ENCODE measurements around the gene RSRP1.
A peak's percentile ranks its signal among the peaks of the same experiment; 100 is the strongest.

The RSRP1 gene

GRCh38 chr1:25216123-25216522 is 31.1 kb downstream of the RSRP1 start:
- no peak for DNase-seq

DNA sequence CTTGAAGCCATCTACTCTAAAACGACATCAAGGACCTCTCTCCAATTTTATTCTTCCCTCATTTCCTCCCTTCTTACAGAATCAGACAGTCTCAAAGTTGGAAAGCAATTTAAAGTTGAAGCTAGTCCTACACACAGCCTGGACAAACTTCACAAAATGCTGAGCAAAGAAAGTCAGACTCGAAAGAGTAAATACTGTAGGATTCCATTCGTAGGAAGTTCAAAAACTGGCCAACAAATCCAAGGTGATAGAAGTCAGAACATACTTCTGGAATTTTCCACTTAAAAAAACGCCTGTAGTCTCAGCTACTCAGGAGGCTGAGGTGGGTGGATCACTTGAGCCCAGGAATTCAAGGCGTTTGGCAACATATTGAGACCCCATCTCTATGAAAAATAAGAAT is 34.5 kb downstream of the RSRP1 start:
- DNase-seq: no peak

DNA sequence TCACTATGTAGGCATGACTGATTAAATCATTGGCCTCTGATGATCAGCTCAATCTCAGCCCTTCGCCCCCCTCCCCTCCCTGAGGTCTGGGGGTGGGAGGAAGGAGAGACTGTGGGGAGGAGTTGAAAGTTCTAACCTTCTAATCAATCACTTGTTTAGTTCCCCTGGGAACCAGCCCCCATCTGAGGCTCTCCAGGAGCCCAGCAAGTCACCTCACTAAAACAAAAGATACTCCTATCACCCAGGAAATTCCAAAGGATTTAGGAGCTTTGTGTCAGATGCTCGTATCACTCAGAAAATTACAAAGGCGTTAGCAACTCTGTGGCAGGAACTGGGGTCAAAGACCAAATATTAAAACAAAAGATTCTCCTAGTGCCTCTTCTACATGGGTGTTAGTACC is 36.5 kb downstream of the RSRP1 start:
- DNase-seq: no peak

DNA sequence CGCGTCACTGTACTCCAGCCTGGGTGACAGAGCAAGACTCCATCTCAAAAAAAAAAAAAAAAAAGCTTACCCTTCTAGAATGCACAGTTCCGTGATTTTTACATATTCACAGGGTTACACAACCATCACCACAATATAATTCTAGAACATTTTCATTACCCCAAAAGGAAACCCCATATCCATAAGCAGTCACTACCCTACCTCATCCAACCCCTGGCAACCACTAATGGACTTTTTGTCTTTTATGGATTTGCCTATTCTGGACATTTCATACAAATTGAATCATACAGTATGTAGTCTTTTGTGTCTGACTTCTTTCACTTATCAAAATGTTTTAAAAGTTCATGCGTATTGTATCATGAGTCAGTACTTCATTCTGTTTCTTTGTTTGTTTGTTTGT is 37.7 kb downstream of the RSRP1 start:
- no peak for DNase-seq

DNA sequence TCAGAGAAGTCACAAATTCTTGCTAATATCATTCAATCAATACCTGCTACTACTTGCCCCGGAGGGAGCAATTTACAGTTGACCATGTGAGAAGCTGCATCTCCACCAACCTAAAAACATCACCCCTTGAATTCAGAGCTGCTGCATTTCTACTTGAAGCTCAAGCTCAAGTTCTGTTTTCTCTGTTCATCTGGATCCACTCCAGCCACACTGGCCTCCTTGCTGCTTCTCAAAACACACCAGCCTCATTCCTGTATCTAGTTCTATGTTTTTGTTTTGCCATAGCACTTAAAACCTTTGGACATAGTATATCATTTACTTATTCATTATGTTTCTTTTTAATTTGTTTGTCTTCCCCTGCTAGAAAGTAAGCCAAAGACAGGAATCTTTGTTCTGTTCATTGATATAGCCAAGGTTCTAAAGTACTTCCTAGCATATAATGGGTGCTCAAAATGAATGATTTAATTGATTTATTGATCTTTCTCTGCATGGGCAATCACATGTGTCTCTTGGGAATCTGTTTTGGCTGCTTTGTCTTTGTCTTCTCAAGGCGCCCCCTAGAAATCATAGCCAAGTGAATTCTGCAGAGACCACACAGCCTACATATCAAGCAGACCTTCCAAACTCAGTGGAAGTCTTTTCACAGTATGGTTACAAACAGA is 38.6 kb downstream of the RSRP1 start:
- DNase-seq: no peak

DNA sequence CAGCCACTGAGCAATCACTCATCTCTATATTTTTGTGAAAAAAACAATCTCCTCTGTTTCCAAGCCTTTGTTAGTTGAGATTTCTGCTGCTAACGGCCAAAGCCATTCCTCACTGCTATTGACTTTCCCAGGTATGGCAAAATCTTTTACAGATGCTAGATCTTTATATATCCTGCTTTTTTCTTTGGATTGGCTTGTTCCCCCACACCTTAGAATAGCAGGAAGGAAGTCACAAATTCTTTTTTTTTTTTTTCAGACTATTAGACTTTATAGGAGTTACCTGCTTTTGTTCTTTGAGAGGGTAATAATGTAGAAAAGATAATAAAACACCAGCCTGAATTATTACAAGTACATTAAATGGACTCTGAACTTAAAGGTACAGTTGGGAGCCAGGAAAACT is 39.2 kb downstream of the RSRP1 start:
- no peak for DNase-seq

DNA sequence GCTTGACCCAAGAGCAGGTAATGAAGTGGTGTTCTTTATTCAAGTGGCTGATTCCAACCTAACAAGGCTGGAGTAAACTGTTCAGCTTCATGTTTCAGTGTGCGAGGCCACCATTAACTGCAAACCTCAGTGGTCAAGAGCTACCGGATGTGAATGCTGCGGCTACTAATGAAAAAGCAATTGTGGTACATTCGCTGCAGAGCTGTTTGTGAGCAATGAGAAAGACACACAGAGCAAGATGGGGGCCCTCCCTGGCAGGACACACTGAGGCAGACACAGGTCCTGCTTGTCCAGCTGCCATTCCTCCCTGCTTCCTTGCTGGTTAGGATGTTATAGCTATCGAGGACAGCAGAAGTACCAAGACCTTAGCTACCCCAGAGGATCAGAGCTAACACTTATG is 41.1 kb downstream of the RSRP1 start:
- no peak for DNase-seq

DNA sequence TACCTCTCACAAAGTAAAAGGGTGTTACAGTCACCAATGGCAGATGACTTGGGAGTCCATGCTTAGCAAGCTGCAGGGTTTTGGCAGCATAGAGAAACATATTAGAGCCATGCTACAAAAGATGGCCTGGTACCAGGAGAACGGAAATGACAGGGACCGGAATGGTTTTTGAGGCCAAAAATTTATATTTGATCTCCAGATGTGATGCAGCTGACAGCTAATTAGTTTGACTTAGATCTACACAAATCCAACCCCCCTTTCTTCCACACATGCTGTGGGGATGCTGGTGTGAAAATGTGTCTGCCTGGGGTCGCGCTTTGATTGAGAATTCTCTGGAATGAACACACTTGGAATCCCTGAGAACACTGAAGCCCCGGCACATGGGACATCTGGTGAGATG is 41.5 kb downstream of the RSRP1 start:
- DNase-seq: no peak

- DNase-seq: peak; percentile 61
Measured at GRCh38 chr1:25204797-25205480, 42.3 kb downstream of the RSRP1 start.

DNA sequence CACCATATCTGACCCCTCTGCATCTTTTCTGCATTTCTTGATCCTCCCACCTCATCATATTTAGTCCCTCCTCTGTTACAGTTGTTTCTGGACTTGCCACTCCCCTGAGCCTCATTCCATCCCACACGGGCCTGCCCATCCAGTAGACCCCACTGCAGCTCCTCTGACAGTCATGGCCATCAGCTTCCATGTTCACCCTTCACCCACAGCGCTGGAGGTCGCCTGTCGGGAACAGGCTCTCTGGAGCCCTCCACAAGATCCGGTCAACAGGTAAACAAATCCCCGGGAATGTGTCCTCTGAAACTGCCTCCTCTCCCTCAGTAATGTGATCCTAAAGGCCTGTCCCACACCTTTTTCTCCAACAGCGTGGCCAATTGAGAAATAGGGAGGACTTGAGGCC is 46.2 kb downstream of the RSRP1 start:
- DNase-seq: no peak

GRCh38 chr1:25199819-25200620 is 47.2 kb downstream of the RSRP1 start:
- no peak for DNase-seq

GRCh38 chr1:25198663-25199252 is 48.5 kb downstream of the RSRP1 start:
- peak; percentile 92 for DNase-seq

DNA sequence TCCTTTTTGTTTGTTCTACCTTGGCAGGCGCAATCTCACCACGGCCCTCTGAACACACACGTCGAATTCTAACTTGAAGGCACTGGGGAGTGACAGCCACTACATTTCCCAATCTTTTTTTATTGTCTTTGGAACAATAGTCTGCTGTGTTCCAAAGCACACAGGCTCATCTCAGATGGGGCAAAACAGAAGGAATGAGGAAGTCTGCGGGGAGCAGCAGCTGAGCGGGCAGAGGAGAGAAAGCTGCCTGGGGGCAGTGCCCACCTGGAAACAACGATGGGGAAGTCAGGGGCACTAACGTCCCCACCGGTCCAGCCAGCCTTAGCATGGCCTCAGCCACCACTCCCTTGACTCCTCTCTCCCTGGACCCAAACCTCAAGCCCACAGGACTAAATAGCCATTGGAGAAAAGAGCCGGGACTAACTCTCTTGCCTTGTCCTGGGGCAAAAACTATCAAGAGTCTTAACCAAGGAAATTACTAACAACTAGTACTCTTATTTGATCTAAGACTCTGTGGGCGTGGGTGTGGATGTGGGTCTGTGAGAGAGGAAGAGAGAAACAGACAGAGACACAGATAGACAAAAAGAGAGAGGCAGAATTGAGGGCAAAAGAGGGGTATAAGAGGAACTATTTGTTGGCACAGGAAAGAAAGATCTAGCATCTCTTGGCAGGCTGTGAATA is 49.1 kb downstream of the RSRP1 start:
- no peak for DNase-seq

DNA sequence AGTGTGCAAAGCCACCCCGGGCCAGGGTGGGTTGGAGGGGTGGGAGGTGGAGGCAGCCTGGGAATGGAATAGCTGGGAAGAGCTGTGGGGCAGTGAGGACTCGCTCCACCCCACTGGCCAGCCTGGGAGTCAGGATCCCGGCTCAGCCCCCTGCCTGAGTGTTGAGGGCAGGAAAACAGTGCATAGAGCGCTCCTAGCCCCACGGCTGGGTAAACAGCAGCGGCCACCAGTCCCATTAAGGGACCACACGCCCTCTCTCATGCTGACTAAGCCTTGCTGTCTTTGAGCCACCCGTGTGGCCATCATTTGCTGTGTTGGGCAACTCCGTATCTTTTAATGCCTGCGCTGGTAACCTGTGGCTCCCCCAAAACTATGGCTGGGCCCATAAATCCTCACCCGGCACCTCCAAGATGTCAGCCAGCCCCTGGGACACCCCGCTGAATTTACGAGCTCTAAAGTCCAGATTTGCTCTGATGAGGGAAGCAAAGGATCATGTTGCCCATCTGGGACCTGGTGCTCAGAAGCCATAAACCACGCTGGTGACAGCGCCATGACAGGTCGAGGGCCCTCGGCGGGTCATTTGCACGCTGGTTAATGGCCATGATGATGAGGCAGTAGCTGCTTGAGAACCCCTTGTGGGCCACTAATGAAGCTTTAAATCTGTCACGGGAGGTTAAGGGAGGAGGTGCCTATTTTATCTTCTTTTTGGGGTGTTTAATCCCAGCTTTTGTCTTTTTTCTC is 49.8 kb downstream of the RSRP1 start:
- peak; percentile 47 for DNase-seq

DNA sequence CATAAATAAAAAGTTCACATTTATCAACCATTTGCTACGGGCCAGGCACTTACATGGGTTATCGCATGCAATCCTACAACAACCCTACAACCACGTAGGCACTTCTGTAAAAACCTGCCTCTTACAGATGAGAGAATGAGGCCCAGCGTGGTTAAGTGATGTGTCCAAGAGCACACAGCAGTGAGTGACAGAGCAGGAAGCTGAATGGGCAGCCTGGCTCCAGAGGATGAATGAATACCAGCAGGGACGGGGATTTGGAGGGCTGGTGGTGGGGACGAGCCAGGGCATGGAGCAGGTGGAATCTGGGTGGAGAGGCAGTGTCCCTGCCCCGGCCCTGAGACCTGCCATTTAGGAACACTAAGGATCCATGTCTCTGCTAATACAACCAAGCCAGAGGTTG is 50.4 kb downstream of the RSRP1 start:
- DNase-seq: no peak

DNA sequence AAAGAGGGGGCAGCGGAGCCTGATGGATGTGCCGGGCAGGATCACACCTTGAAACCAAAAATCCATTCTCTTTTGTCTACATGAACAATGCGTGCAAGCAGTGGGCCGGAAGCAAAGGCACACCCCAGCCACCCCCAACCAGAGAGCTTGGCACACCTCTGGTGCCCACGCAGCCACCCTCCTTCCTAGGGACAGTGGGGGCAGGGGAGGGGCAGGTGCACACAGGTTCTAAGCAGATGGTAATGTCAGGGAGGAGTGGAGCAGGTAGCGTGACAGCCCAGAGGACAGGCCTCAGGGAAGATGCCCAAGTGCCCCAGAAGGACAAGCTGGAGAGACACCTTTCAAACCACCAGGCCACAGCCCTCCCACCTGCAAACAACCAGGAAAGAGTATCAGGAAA is 51.4 kb downstream of the RSRP1 start:
- DNase-seq: peak; percentile 36

GRCh38 chr1:25194572-25195020 is 52.7 kb downstream of the RSRP1 start:
- DNase-seq: no peak

- DNase-seq: no peak
Measured at GRCh38 chr1:25194054-25194453, 53.2 kb downstream of the RSRP1 start.

DNA sequence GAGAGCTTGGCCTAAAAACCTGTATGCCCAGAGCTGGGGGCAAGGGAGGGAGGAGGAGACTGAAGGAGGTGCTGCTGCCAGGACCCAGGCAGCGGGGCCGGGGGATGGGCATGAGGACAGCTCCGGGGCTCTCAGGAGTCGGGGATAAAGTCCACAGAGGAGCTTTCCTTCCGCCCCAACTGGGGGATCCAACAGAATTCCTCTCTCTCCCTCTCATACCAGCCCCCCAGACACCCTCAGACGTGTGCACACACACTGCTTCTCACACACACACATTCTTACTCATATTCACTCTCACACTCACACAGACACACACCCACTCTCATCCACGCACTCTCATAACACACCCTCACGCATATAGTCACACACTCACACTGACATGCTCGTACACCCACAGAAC is 54.0 kb downstream of the RSRP1 start:
- no peak for DNase-seq

Data from NCI-H1105 treated with DMSO at 0.1 percent for 48 hours (cell line).